Hepatocyte (in vitro differentiated cells): ENCODE results near the gene C10orf105. TPM values are rescaled to one million over a fixed set of nuclear protein-coding genes. Genes with fewer than 3 reads are reported as not detected.

Experiments
- DNase-seq: peaks from one replicate; pipeline ENCODE4 v3.0.0-alpha.2; 2016; ENCODE audit warnings: low spot score
- H2AFZ ChIP-seq: fragments of 200-600 bp; sonication (generic); 2 replicates; pipeline ENCODE4 v1.6.0; 2016; ENCODE audit warnings: antibody characterized with exemption, mild to moderate bottlenecking
- H3K27ac ChIP-seq: fragments of 200-600 bp; sonication (generic); 2 replicates; pipeline ENCODE4 v1.5.1; 2016; ENCODE audit warnings: mild to moderate bottlenecking
- H3K27me3 ChIP-seq: fragments of 200-600 bp; sonication (generic); 2 replicates; pipeline ENCODE4 v1.6.1; 2016
- H3K36me3 ChIP-seq: fragments of 200-600 bp; sonication (generic); replicated peaks from 2 replicates; pipeline ENCODE4 v1.5.1; 2016; ENCODE audit warnings: low read depth; ENCODE audit not compliant: insufficient read depth
- H3K4me1 ChIP-seq: fragments of 200-600 bp; sonication (generic); 2 replicates; pipeline ENCODE4 v1.5.1; 2016; ENCODE audit warnings: mild to moderate bottlenecking, moderate library complexity; ENCODE audit not compliant: insufficient read depth
- H3K4me2 ChIP-seq: fragments of 200-600 bp; sonication (generic); 2 replicates; pipeline ENCODE4 v1.6.0; 2016
- H3K4me3 ChIP-seq: fragments of 200-600 bp; sonication (generic); 2 replicates; pipeline ENCODE4 v1.5.1; 2016; ENCODE audit warnings: mild to moderate bottlenecking
- H3K79me2 ChIP-seq: fragments of 200-600 bp; sonication (generic); 2 replicates; pipeline ENCODE4 v1.6.0; 2017; ENCODE audit warnings: mild to moderate bottlenecking
- H3K9me2 ChIP-seq: fragments of 200-600 bp; sonication (generic); replicated peaks from 2 replicates; pipeline ENCODE4 v1.6.0; 2017; ENCODE audit warnings: mild to moderate bottlenecking; ENCODE audit not compliant: insufficient read depth
- H3K9me3 ChIP-seq: fragments of 200-600 bp; sonication (generic); 2 replicates; pipeline ENCODE4 v1.5.1; 2016; ENCODE audit warnings: low read depth, mild to moderate bottlenecking
- H4K20me1 ChIP-seq: fragments of 200-600 bp; sonication (generic); 2 replicates; pipeline ENCODE4 v1.6.0; 2016; ENCODE audit warnings: mild to moderate bottlenecking; ENCODE audit not compliant: insufficient read depth, poor library complexity, severe bottlenecking
- EZH2 ChIP-seq: fragments of 200-600 bp; sonication (generic); IDR thresholded peaks from 2 replicates; pipeline ENCODE4 v1.6.1; 2016; ENCODE audit warnings: antibody characterized with exemption, mild to moderate bottlenecking, borderline replicate concordance
- EZH2phosphoT487 ChIP-seq: fragments of 200-600 bp; sonication (generic); IDR thresholded peaks from one replicate; pipeline ENCODE4 v1.6.1; 2018; ENCODE audit warnings: antibody characterized with exemption, mild to moderate bottlenecking, low read depth, moderate library complexity; ENCODE audit not compliant: unreplicated experiment, severe bottlenecking
- WGBS: methylation state at CpG from one replicate; pipeline ENCODE4 v1.1.6; 2016; ENCODE audit warnings: low lambda C conversion rate; ENCODE audit errors: missing lambda C conversion rate; 5-methylcytosine and 5-hydroxymethylcytosine counted together
- polyA plus RNA-seq: library from polyadenylated mRNA; unstranded; fragments of >200 nt; fragmentation: Nextera tagmentation; extraction: Ambion mirVana; gene quantifications from 2 replicates; pipeline ENCODE4 v1.2.1, GENCODE V29; 2016
- total RNA-seq: library from RNA; depleted of rRNA; stranded (reverse); fragments of >200 nt; gene quantifications from 2 replicates; pipeline ENCODE4 v1.2.3, GENCODE V29; 2014
- TF ChIP-seq, protein P1 (sequence below): fragments of 200-600 bp; sonication (generic); IDR thresholded peaks from 2 replicates; pipeline ENCODE4 v1.5.1; 2016; ENCODE audit warnings: antibody characterized with exemption, mild to moderate bottlenecking; ENCODE audit not compliant: poor library complexity

Gene C10orf105
- total and polyA plus RNA-seq, 2 experiments from 2014 or later: not detected

DNA sequence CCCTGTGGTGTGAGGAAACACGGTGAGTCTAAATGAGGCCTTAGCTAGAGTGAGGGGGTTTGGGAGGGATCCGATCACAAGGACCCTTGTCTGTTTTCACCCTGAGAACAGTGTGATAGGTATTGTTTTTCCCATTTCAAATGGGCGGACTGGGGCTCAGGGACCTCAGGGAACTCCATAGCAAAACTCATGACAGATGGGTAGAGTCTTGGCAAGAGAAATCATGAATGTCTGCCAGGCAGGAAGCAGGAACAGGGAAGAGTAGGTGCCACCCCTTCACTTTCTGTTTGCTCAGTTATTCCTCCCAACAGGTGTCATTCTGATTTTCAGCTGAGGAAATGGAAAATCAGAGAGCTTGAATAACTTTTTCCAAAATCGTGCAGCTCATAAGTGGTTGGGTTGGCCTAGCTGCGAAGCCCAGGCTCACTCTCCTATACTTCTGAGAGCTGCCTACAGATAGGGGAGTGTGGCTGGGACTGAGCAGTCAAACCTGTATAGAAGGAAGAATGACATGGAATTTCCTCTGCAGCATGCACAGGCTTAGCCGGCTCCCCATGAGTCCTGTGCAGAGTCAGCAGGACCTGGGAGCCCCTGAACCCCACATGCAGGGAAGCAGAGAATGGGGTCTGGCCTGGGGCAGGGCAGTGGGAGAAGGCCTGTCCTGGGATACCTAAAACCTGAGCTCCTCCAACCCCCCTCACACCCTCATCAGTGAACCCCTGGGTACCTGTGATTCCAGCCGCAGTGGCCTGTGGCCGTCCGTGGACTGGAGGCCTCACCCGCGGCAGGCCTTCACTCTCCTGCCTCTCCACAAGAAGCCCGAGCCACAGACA, 17.6 kb upstream of the C10orf105 start:
- no peak for TF ChIP-seq EZH2
- TF ChIP-seq EZH2phosphoT487: no peak
- TF ChIP-seq, protein P1, sequence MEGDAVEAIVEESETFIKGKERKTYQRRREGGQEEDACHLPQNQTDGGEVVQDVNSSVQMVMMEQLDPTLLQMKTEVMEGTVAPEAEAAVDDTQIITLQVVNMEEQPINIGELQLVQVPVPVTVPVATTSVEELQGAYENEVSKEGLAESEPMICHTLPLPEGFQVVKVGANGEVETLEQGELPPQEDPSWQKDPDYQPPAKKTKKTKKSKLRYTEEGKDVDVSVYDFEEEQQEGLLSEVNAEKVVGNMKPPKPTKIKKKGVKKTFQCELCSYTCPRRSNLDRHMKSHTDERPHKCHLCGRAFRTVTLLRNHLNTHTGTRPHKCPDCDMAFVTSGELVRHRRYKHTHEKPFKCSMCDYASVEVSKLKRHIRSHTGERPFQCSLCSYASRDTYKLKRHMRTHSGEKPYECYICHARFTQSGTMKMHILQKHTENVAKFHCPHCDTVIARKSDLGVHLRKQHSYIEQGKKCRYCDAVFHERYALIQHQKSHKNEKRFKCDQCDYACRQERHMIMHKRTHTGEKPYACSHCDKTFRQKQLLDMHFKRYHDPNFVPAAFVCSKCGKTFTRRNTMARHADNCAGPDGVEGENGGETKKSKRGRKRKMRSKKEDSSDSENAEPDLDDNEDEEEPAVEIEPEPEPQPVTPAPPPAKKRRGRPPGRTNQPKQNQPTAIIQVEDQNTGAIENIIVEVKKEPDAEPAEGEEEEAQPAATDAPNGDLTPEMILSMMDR: no peak

DNA sequence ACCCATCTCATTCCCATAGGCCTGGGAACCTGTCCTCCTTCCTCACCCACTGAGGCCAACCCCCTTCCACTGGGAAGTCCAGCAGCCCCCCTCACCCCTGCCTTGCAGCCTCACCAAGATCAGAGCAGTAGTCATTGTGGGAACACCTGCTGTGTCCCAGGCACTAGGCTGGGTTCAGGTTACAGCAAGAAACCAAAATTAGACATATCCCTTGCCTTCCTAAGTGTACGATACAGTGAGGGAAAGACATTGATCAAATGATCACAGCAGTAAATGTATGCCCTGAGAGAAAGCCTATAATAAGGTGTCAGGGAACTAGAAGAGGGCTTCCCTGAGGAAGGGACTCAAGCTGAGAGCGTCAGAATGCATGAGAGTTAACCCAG, 17.0 kb upstream of the C10orf105 start:
- Histone ChIP-seq H3K79me2 (no peaks in the 10 kb centered on the region), H3K4me3 (no peak overlapping the region), H3K4me1 (no peaks in the 10 kb centered on the region), H3K36me3 (no peaks in the 10 kb centered on the region), H3K4me2 (no peak overlapping the region), H3K9me3 (no peaks in the 10 kb centered on the region), H4K20me1 (no peaks in the 10 kb centered on the region), H3K9me2 (no peaks in the 10 kb centered on the region), H3K27ac (no peak overlapping the region), H3K27me3 (no peaks in the 10 kb centered on the region), H2AFZ (no peak overlapping the region)
- WGBS: 88% methylated on average over 2 of the region's 2 CpGs
- no peak for DNase-seq
- no peak for TF ChIP-seq EZH2phosphoT487
- TF ChIP-seq, protein P1: no peak

More for the DNA sequence above, 17.6 kb upstream of the C10orf105 start:
- no peak overlapping the region for H3K4me2 ChIP-seq
- DNase-seq: no peak
- no peak overlapping the region for H3K27ac ChIP-seq
- H4K20me1 ChIP-seq: no peaks in the 10 kb centered on the region
- 91% methylated on average over 12 of the region's 12 CpGs for WGBS
- H3K4me1 ChIP-seq: no peaks in the 10 kb centered on the region
- H3K27me3 ChIP-seq: no peaks in the 10 kb centered on the region
- no peak overlapping the region for H2AFZ ChIP-seq
- no peaks in the 10 kb centered on the region for H3K9me2 ChIP-seq
- no peak overlapping the region for H3K4me3 ChIP-seq
- no peaks in the 10 kb centered on the region for H3K36me3 ChIP-seq
- H3K79me2 ChIP-seq: no peaks in the 10 kb centered on the region
- no peaks in the 10 kb centered on the region for H3K9me3 ChIP-seq

DNA sequence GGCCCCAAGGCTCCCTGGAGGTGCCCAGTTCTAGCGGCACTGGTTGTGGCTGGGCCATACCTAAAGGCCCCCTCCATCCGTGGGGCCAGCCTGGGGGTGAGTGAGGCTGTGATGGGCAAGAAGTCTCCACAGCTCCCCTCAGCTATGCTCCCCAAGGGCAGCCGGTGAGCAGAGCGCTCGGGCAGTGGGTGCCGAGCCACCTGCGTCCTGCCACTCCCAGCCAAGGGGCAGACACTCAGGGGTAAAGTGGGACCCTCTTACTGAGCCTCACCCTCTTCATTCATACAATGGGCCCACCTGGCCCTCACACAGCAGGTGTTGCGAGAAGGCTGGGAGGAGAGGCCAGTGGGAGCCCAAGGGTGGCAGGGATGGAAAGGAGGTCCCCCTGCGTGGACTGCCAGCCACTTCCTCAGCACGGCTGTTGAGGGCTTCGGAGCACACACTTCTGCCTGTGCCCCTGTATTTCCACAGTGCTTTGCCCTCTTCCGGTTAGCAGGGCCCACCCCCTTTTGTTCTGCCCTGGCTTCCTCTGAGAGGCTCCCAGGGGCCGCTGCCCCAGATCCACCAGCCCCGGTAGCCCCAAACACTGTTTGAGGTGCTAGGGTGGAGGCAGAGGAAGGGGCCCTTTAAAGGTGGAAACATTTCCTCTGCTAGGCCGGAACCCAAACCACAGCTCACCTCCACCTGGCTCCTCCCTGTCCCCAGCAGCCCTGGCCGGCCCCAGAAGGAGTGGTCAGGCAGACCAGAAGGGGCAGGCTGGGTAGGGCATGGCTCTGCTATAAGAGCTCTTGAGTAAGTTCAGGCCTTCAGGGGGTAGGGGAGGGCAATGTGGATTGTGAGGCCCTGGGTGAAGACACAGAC, 16.4 kb upstream of the C10orf105 start:
- no peaks in the 10 kb centered on the region for H3K4me1 ChIP-seq
- no peaks in the 10 kb centered on the region for H3K9me3 ChIP-seq
- 89% methylated on average over 16 of the region's 16 CpGs for WGBS
- no peak for DNase-seq
- no peaks in the 10 kb centered on the region for H3K36me3 ChIP-seq
- no peaks in the 10 kb centered on the region for H3K27me3 ChIP-seq
- no peak overlapping the region for H3K27ac ChIP-seq
- H3K9me2 ChIP-seq: no peaks in the 10 kb centered on the region
- no peak overlapping the region for H3K4me3 ChIP-seq
- no peaks in the 10 kb centered on the region for H3K79me2 ChIP-seq
- H4K20me1 ChIP-seq: no peaks in the 10 kb centered on the region
- TF ChIP-seq, protein P1: no peak
- TF ChIP-seq EZH2: no peak
- TF ChIP-seq EZH2phosphoT487: no peak
- H2AFZ ChIP-seq: no peak overlapping the region
- no peak overlapping the region for H3K4me2 ChIP-seq
